T-helper 17 cell (primary cell): Measurements from ENCODE around the gene ATP9A. TPM values are rescaled to one million over a fixed set of nuclear protein-coding genes. Genes with fewer than 3 reads are reported as not detected.

Experiments used
- ATAC-seq: fragments of 150-1000 bp; cut with Tn5 transposase; 2 replicates; pipeline ENCODE4 v1.10.0; 2021; ENCODE audit warnings: mild to moderate bottlenecking, moderate library complexity
- DNase-seq, 3 donors: peaks; one replicate each; pipeline versions ENCODE4 v3.0.0 to v3.0.0-alpha.2; 2020 to 2021
- H3K9me3 ChIP-seq: one replicate; pipeline ENCODE4 v1.7.0; 2013; ENCODE audit warnings: low read length, mild to moderate bottlenecking; ENCODE audit not compliant: control insufficient read depth, poor library complexity, severe bottlenecking
- H3K27ac Mint-ChIP-seq: one replicate; pipeline ENCODE4 v1.8.0; 2022; ENCODE audit warnings: mild to moderate bottlenecking, moderate library complexity, mixed read lengths
- H3K27me3 Mint-ChIP-seq: one replicate; pipeline ENCODE4 v1.8.0; 2022; ENCODE audit warnings: mixed read lengths
- H3K36me3 Mint-ChIP-seq: one replicate; pipeline ENCODE4 v1.8.0; 2022; ENCODE audit warnings: low read depth, mixed read lengths
- H3K4me1 Mint-ChIP-seq: one replicate; pipeline ENCODE4 v1.8.0; 2022; ENCODE audit warnings: mild to moderate bottlenecking, mixed read lengths
- H3K4me3 Mint-ChIP-seq: one replicate; pipeline ENCODE4 v1.8.0; 2022; ENCODE audit warnings: mild to moderate bottlenecking, moderate library complexity, mixed read lengths
- total RNA-seq, 4 donors: library from RNA in 2 of 4; stranded (reverse) in 2 of 4; gene quantifications; one replicate each; pipeline ENCODE4 v1.2.3 and lab custom pipeline; 2022 to 2026

The ATP9A gene
- total RNA-seq, 2 donors from 2014 or later = 0.15 to 4.2 TPM

- Mint-ChIP-seq H3K36me3 (peaks cover 7% of the 10 kb centered on the region), H3K4me3 (no peak overlapping the region), H3K4me1 (peaks cover 12% of the 10 kb centered on the region), H3K27me3 (peaks cover 14% of the 10 kb centered on the region), H3K27ac (no peak overlapping the region)
- no peaks in the 10 kb centered on the region for H3K9me3 ChIP-seq
- ATAC-seq (no peak), DNase-seq (no peak)
Observed at GRCh38 chr20:51584737-51585136, 183.5 kb downstream of the ATP9A start.

- Mint-ChIP-seq H3K4me3 (no peak overlapping the region), H3K27me3 (peaks cover 16% of the 10 kb centered on the region), H3K36me3 (peaks cover 7% of the 10 kb centered on the region), H3K4me1 (peaks cover 14% of the 10 kb centered on the region), H3K27ac (no peak overlapping the region)
- no peak for DNase-seq
- no peaks in the 10 kb centered on the region for H3K9me3 ChIP-seq
- ATAC-seq = no peak
Observed at GRCh38 chr20:51584116-51584515, 184.1 kb downstream of the ATP9A start.

GRCh38 chr20:51583499-51583898, 184.7 kb downstream of the ATP9A start:
- ATAC-seq = no peak
- Mint-ChIP-seq H3K27ac (no peak overlapping the region), H3K4me1 (peaks cover 14% of the 10 kb centered on the region)

GRCh38 chr20:51583073-51583472, 185.1 kb downstream of the ATP9A start:
- no peak for ATAC-seq
- Mint-ChIP-seq H3K4me3 (no peak overlapping the region), H3K27me3 (peaks cover 16% of the 10 kb centered on the region), H3K27ac (no peak overlapping the region), H3K4me1 (peaks cover 15% of the 10 kb centered on the region), H3K36me3 (peaks cover 9% of the 10 kb centered on the region)
- DNase-seq = no peak
- H3K9me3 ChIP-seq = no peaks in the 10 kb centered on the region

More at GRCh38 chr20:51583499-51583898, 184.7 kb downstream of the ATP9A start:
- Mint-ChIP-seq H3K36me3 (peaks cover 7% of the 10 kb centered on the region), H3K27me3 (peaks cover 16% of the 10 kb centered on the region), H3K4me3 (no peak overlapping the region)
- no peak for DNase-seq
- H3K9me3 ChIP-seq = no peaks in the 10 kb centered on the region

GRCh38 chr20:51581571-51581970, 186.6 kb downstream of the ATP9A start:
- Mint-ChIP-seq H3K36me3 (peaks cover 9% of the 10 kb centered on the region), H3K4me1 (peaks cover 17% of the 10 kb centered on the region), H3K27ac (no peak overlapping the region), H3K4me3 (no peak overlapping the region), H3K27me3 (peaks cover 16% of the 10 kb centered on the region)
- no peaks in the 10 kb centered on the region for H3K9me3 ChIP-seq
- no peak for ATAC-seq
- DNase-seq = no peak

GRCh38 chr20:51579137-51579536, 189.1 kb downstream of the ATP9A start:
- peaks cover 13% of the 10 kb centered on the region for H3K4me1 Mint-ChIP-seq
- peaks cover 9% of the 10 kb centered on the region for H3K36me3 Mint-ChIP-seq
- H3K9me3 ChIP-seq = no peaks in the 10 kb centered on the region
- DNase-seq (no peak), ATAC-seq (no peak)
- H3K27me3 Mint-ChIP-seq = peaks cover 11% of the 10 kb centered on the region
- H3K4me3 Mint-ChIP-seq = no peak overlapping the region
- no peak overlapping the region for H3K27ac Mint-ChIP-seq

- no peaks in the 10 kb centered on the region for H3K9me3 ChIP-seq
- H3K36me3 Mint-ChIP-seq = peaks cover 9% of the 10 kb centered on the region
- ATAC-seq (no peak), DNase-seq (no peak)
- no peak overlapping the region for H3K27ac Mint-ChIP-seq
- H3K4me3 Mint-ChIP-seq = no peak overlapping the region
- peaks cover 11% of the 10 kb centered on the region for H3K27me3 Mint-ChIP-seq
- peaks cover 13% of the 10 kb centered on the region for H3K4me1 Mint-ChIP-seq
Observed at GRCh38 chr20:51578145-51578459, 190.1 kb downstream of the ATP9A start.

GRCh38 chr20:51577432-51578144, 190.6 kb downstream of the ATP9A start:
- H3K4me1 Mint-ChIP-seq = peaks cover 13% of the 10 kb centered on the region
- no peak overlapping the region for H3K4me3 Mint-ChIP-seq
- ATAC-seq (no peak), DNase-seq (no peak)
- peaks cover 9% of the 10 kb centered on the region for H3K36me3 Mint-ChIP-seq
- H3K27me3 Mint-ChIP-seq = peaks cover 11% of the 10 kb centered on the region
- no peaks in the 10 kb centered on the region for H3K9me3 ChIP-seq
- H3K27ac Mint-ChIP-seq = no peak overlapping the region

GRCh38 chr20:51575486-51575885, 192.7 kb downstream of the ATP9A start:
- peaks cover 5% of the 10 kb centered on the region for H3K36me3 Mint-ChIP-seq
- ATAC-seq (no peak), DNase-seq (no peak)
- peaks cover 7% of the 10 kb centered on the region for H3K4me1 Mint-ChIP-seq
- no peak overlapping the region for H3K27ac Mint-ChIP-seq
- H3K4me3 Mint-ChIP-seq = no peak overlapping the region
- no peaks in the 10 kb centered on the region for H3K9me3 ChIP-seq
- peaks cover 5% of the 10 kb centered on the region for H3K27me3 Mint-ChIP-seq

GRCh38 chr20:51574248-51575033, 193.7 kb downstream of the ATP9A start:
- DNase-seq (no peak), ATAC-seq (no peak)
- peaks cover 4% of the 10 kb centered on the region for H3K4me1 Mint-ChIP-seq
- H3K36me3 Mint-ChIP-seq = peaks cover 2% of the 10 kb centered on the region
- H3K9me3 ChIP-seq = no peaks in the 10 kb centered on the region
- H3K4me3 Mint-ChIP-seq = no peak overlapping the region
- H3K27me3 Mint-ChIP-seq = no peaks in the 10 kb centered on the region
- H3K27ac Mint-ChIP-seq = no peak overlapping the region

- Mint-ChIP-seq H3K4me3 (no peak overlapping the region), H3K36me3 (peaks cover 2% of the 10 kb centered on the region), H3K27ac (no peak overlapping the region), H3K4me1 (peaks cover 4% of the 10 kb centered on the region), H3K27me3 (no peaks in the 10 kb centered on the region)
- ATAC-seq (no peak), DNase-seq (no peak)
- H3K9me3 ChIP-seq = no peaks in the 10 kb centered on the region
Observed at GRCh38 chr20:51573576-51574243, 194.5 kb downstream of the ATP9A start.

- H3K27me3 Mint-ChIP-seq = no peaks in the 10 kb centered on the region
- H3K4me1 Mint-ChIP-seq = no peaks in the 10 kb centered on the region
- DNase-seq (no peak), ATAC-seq (no peak)
- H3K36me3 Mint-ChIP-seq = peaks cover 2% of the 10 kb centered on the region
- H3K9me3 ChIP-seq = no peaks in the 10 kb centered on the region
- H3K4me3 Mint-ChIP-seq = no peak overlapping the region
- no peak overlapping the region for H3K27ac Mint-ChIP-seq
Observed at GRCh38 chr20:51571460-51571794, 196.8 kb downstream of the ATP9A start.

- DNase-seq = no peak
- peaks cover 2% of the 10 kb centered on the region for H3K36me3 Mint-ChIP-seq
- no peak for ATAC-seq
- no peaks in the 10 kb centered on the region for H3K9me3 ChIP-seq
- no peak overlapping the region for H3K4me3 Mint-ChIP-seq
- H3K27ac Mint-ChIP-seq = no peak overlapping the region
- no peaks in the 10 kb centered on the region for H3K4me1 Mint-ChIP-seq
- no peaks in the 10 kb centered on the region for H3K27me3 Mint-ChIP-seq
Observed at GRCh38 chr20:51570739-51571459, 197.3 kb downstream of the ATP9A start.
